OCI-LY7 (cell line): ENCODE data around the gene FUT7.

Source experiments
- EZH2phosphoT487 ChIP-seq: fragments of 200-600 bp; sonication (generic); IDR thresholded peaks from 2 replicates; pipeline ENCODE4 v1.6.1; 2018; ENCODE audit warnings: low read depth, borderline replicate concordance, mild to moderate bottlenecking, mixed run types, antibody characterized with exemption, low read length, moderate library complexity, mixed read lengths
- TF ChIP-seq, protein P1 (sequence below): fragments of 200-600 bp; sonication (generic); conservative IDR thresholded peaks from 2 replicates; pipeline ENCODE4 v1.5.1; 2014; ENCODE audit warnings: mild to moderate bottlenecking, antibody characterized with exemption, low read length, moderate library complexity, mixed read lengths

DNA sequence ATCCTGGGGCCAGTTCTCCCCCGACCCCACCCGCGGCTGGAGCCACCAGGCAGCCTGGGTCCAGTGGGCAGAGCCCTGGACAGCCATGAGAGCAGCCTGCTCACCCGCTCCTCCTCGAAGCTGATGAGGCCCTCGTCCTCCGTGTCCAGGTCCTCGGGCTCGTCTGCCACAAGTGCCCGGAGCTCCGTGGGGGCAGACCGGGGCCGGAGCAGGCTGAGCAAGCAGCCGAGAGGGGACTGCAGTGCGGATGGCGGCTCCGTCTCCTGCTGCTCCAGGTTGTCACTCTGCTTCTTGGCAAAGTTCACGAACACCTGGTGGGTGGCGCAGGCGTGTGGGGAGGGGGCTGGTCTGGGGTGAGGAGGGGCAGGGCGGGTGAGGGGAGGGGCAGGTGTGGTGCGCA lies 23.6 kb downstream of the FUT7 start:
- TF ChIP-seq, protein P1, sequence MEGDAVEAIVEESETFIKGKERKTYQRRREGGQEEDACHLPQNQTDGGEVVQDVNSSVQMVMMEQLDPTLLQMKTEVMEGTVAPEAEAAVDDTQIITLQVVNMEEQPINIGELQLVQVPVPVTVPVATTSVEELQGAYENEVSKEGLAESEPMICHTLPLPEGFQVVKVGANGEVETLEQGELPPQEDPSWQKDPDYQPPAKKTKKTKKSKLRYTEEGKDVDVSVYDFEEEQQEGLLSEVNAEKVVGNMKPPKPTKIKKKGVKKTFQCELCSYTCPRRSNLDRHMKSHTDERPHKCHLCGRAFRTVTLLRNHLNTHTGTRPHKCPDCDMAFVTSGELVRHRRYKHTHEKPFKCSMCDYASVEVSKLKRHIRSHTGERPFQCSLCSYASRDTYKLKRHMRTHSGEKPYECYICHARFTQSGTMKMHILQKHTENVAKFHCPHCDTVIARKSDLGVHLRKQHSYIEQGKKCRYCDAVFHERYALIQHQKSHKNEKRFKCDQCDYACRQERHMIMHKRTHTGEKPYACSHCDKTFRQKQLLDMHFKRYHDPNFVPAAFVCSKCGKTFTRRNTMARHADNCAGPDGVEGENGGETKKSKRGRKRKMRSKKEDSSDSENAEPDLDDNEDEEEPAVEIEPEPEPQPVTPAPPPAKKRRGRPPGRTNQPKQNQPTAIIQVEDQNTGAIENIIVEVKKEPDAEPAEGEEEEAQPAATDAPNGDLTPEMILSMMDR, result no peak
- no peak for TF ChIP-seq EZH2phosphoT487
